Keratinocyte (primary cell): ENCODE measurements around the gene BCAS1. TPM values are rescaled to one million over a fixed set of nuclear protein-coding genes. Genes with fewer than 3 reads are reported as not detected.

Source experiments
- DNase-seq: peaks from one replicate; pipeline ENCODE4 v3.0.0-alpha.2; 2011; ENCODE audit warnings: low read depth, missing footprints, low spot score
- FAIRE-seq: peaks from 2 replicates; lab custom pipeline; 2011; peaks lifted over from hg19 to GRCh38; lab: Jason Lieb, UNC
- H2AFZ ChIP-seq: 2 replicates; pipeline ENCODE4 v1.6.0; 2012; ENCODE audit warnings: low read length, control low read depth, inconsistent platforms; ENCODE audit not compliant: control insufficient read depth
- H3K27ac ChIP-seq: 2 replicates; pipeline ENCODE4 v1.5.1; 2011; ENCODE audit warnings: low read length; ENCODE audit not compliant: control insufficient read depth, insufficient read depth
- H3K27me3 ChIP-seq: 3 replicates; pipeline ENCODE4 v1.6.0; 2011; ENCODE audit warnings: low read length; ENCODE audit not compliant: control insufficient read depth, insufficient read depth; ENCODE audit errors: extremely low read depth
- H3K36me3 ChIP-seq, 2 experiments: 2 replicates in 1 of 2; 3 replicates in 1 of 2; pipeline ENCODE4 v1.5.1; 2011; ENCODE audit warnings: low read length in 2 of 2, mild to moderate bottlenecking in 1 of 2; ENCODE audit not compliant: control insufficient read depth in 2 of 2, insufficient read depth in 2 of 2; ENCODE audit errors: extremely low read depth in 1 of 2
- H3K4me1 ChIP-seq: 3 replicates; pipeline ENCODE4 v1.5.1; 2011; ENCODE audit warnings: low read length; ENCODE audit not compliant: control insufficient read depth, insufficient read depth; ENCODE audit errors: extremely low read depth
- H3K4me2 ChIP-seq: 3 replicates; pipeline ENCODE4 v1.6.0; 2011; ENCODE audit warnings: low read depth, low read length; ENCODE audit not compliant: control insufficient read depth, insufficient read depth; ENCODE audit errors: extremely low read depth
- H3K4me3 ChIP-seq, 3 experiments: fragments of 200-600 bp in 1 of 3; sonication (generic) in 1 of 3; 2 replicates in 2 of 3; 3 replicates in 1 of 3; pipeline ENCODE4 v1.5.1; 2011 to 2016; ENCODE audit warnings: low read length in 3 of 3, mild to moderate bottlenecking in 3 of 3, control low read depth in 2 of 3, inconsistent platforms in 1 of 3, low read depth in 1 of 3, mixed read lengths in 1 of 3, mixed run types in 1 of 3, moderate library complexity in 1 of 3; ENCODE audit not compliant: control insufficient read depth in 2 of 3, insufficient read depth in 2 of 3; ENCODE audit errors: extremely low read depth in 1 of 3
- H3K79me2 ChIP-seq: 2 replicates; pipeline ENCODE4 v1.6.0; 2012; ENCODE audit warnings: low read length; ENCODE audit not compliant: control insufficient read depth, insufficient read depth
- H3K9ac ChIP-seq: 3 replicates; pipeline ENCODE4 v1.6.0; 2011; ENCODE audit warnings: low read length; ENCODE audit not compliant: control insufficient read depth, insufficient read depth; ENCODE audit errors: extremely low read depth
- H3K9me1 ChIP-seq: 3 replicates; pipeline ENCODE4 v1.6.0; 2011; ENCODE audit warnings: low read length; ENCODE audit not compliant: control insufficient read depth, insufficient read depth; ENCODE audit errors: extremely low read depth
- H3K9me3 ChIP-seq: 2 replicates; pipeline ENCODE4 v1.5.1; 2012; ENCODE audit warnings: low read depth, low read length; ENCODE audit not compliant: control insufficient read depth
- H4K20me1 ChIP-seq: 3 replicates; pipeline ENCODE4 v1.6.0; 2011; ENCODE audit warnings: low read length; ENCODE audit not compliant: control insufficient read depth, insufficient read depth; ENCODE audit errors: extremely low read depth
- CTCF ChIP-seq, 3 experiments: IDR thresholded peaks in 1 of 3; conservative IDR thresholded peaks in 1 of 3; optimal IDR thresholded peaks in 1 of 3; 2 replicates in 2 of 3; 3 replicates in 1 of 3; pipeline versions ENCODE3 to v1.5.1; 2011; ENCODE audit warnings: low read length in 3 of 3, mild to moderate bottlenecking in 3 of 3, moderate library complexity in 2 of 3, control low read depth in 1 of 3, inconsistent platforms in 1 of 3; ENCODE audit not compliant: insufficient read depth in 2 of 3; ENCODE audit errors: extremely low read depth in 1 of 3
- EZH2 ChIP-seq: IDR thresholded peaks from one replicate; pipeline ENCODE4 v1.6.1; 2012; ENCODE audit warnings: inconsistent platforms, mild to moderate bottlenecking, low read length, moderate library complexity
- dilution Hi-C: fragments of 300-500 bp; cut with MboI; formaldehyde crosslinking; loops from one replicate; pipeline ENCODE4 v1.7.0; 2020; ENCODE audit warnings: low sequenced_read_pairs; ENCODE audit not compliant: extremely low pct_ligation_motif_present
- polyA plus RNA-seq, 5 experiments: library from polyadenylated mRNA; depleted of rRNA in 3 of 5; stranded (reverse) in 3 of 5; stranded (forward) in 1 of 5; unstranded in 1 of 5; fragments of >200 nt; gene quantifications; 1 replicate in 1 of 5; 2 replicates in 3 of 5; 3 replicates in 1 of 5; pipeline versions ENCODE4 v1.2.1 to v1.2.3, GENCODE V29; 2011 to 2012; ENCODE audit warnings: missing spikeins in 2 of 5, low read depth in 1 of 5, low replicate concordance in 1 of 5

The BCAS1 gene
- polyA plus RNA-seq, 1 donor (not counting 4 experiments of a cell fraction or from before 2014, with no cell fraction given) = not detected

GRCh38 chr20:53922901-53923314, 147.5 kb downstream of the BCAS1 start:
- H3K9me1 ChIP-seq = no peaks in the 10 kb centered on the region
- peak overlapping the region; percentile 22 for H3K4me2 ChIP-seq
- no peak overlapping the region for H3K4me3 ChIP-seq
- H4K20me1 ChIP-seq = no peaks in the 10 kb centered on the region
- H3K9ac ChIP-seq = no peak overlapping the region
- H2AFZ ChIP-seq = peak overlapping the region; percentile 43
- no peaks in the 10 kb centered on the region for H3K9me3 ChIP-seq
- TF ChIP-seq CTCF (optimal IDR thresholded peaks at IDR 0.05 in 1 of 3, IDR thresholded peaks at IDR 0.05 in 1 of 3, conservative IDR thresholded peaks at IDR 0.05 in 1 of 3; ENCODE audit: extremely low read depth in 1 of 3, insufficient read depth in 2 of 3, low read length in 3 of 3) = no peak
- no peak for TF ChIP-seq EZH2
- H3K4me1 ChIP-seq = peaks cover 21% of the 10 kb centered on the region
- DNase-seq (no peak), FAIRE-seq (peak; percentile 34)
- H3K79me2 ChIP-seq = no peaks in the 10 kb centered on the region
- H3K36me3 ChIP-seq = no peaks in the 10 kb centered on the region
- peak overlapping the region; percentile 0 for H3K27ac ChIP-seq
- no peaks in the 10 kb centered on the region for H3K27me3 ChIP-seq
- dilution Hi-C loops = no loop called here

GRCh38 chr20:53921443-53921973, 148.9 kb downstream of the BCAS1 start:
- Histone ChIP-seq H3K79me2 (no peaks in the 10 kb centered on the region), H3K9me3 (no peaks in the 10 kb centered on the region), H3K27me3 (no peaks in the 10 kb centered on the region), H2AFZ (peak overlapping the region; percentile 28), H3K36me3 (no peaks in the 10 kb centered on the region), H3K9me1 (no peaks in the 10 kb centered on the region), H4K20me1 (no peaks in the 10 kb centered on the region), H3K9ac (no peak overlapping the region), H3K4me2 (no peak overlapping the region), H3K4me1 (peaks cover 27% of the 10 kb centered on the region), H3K4me3 (no peak overlapping the region), H3K27ac (no peak overlapping the region)
- dilution Hi-C loops = no loop called here
- no peak for DNase-seq
- TF ChIP-seq CTCF (optimal IDR thresholded peaks at IDR 0.05 in 1 of 3, IDR thresholded peaks at IDR 0.05 in 1 of 3, conservative IDR thresholded peaks at IDR 0.05 in 1 of 3; ENCODE audit: extremely low read depth in 1 of 3, insufficient read depth in 2 of 3, low read length in 3 of 3) = no peak
- no peak for TF ChIP-seq EZH2
- no peak for FAIRE-seq
